HG03175 (cell line): ENCODE data around the gene HYAL1.
A peak's percentile ranks its signal among the peaks of the same experiment; 100 is the strongest.
"Not testable (repeated sequence)": the region's sequence is repeated elsewhere in the genome, so short reads cannot be mapped to it uniquely, and the experiment has no call there.

Source experiments
- ATAC-seq: cut with Tn5 transposase; IDR thresholded peaks from one replicate; pipeline ENCODE4 v1.9.1; 2021; ENCODE audit warnings: mild to moderate bottlenecking, moderate library complexity; ENCODE audit not compliant: unreplicated experiment

The HYAL1 gene

GRCh38 chr3:50263478-50264382 is 39.6 kb downstream of the HYAL1 start:
- no peak for ATAC-seq

- no peak for ATAC-seq
Measured at GRCh38 chr3:50262778-50263177, 40.6 kb downstream of the HYAL1 start.

GRCh38 chr3:50262200-50262599 is 41.2 kb downstream of the HYAL1 start:
- not testable (repeated sequence) for ATAC-seq

GRCh38 chr3:50261505-50261904 is 41.9 kb downstream of the HYAL1 start:
- ATAC-seq, result no peak

GRCh38 chr3:50260942-50261441 is 42.4 kb downstream of the HYAL1 start:
- no peak for ATAC-seq

GRCh38 chr3:50260027-50260941 is 43.1 kb downstream of the HYAL1 start:
- ATAC-seq, result peak; percentile 84

- ATAC-seq, result peak; percentile 15
Measured at GRCh38 chr3:50259432-50260026, 43.8 kb downstream of the HYAL1 start.

- no peak for ATAC-seq
Measured at GRCh38 chr3:50258979-50259378, 44.4 kb downstream of the HYAL1 start.

- ATAC-seq, result no peak
Measured at GRCh38 chr3:50258029-50258680, 45.2 kb downstream of the HYAL1 start.

- ATAC-seq, result no peak
Measured at GRCh38 chr3:50256978-50257890, 46.1 kb downstream of the HYAL1 start.

GRCh38 chr3:50255251-50255615 is 48.1 kb downstream of the HYAL1 start:
- no peak for ATAC-seq

GRCh38 chr3:50254577-50255250 is 48.7 kb downstream of the HYAL1 start:
- ATAC-seq, result no peak

GRCh38 chr3:50251220-50251619 is 52.2 kb downstream of the HYAL1 start:
- no peak for ATAC-seq

GRCh38 chr3:50250514-50250913 is 52.9 kb downstream of the HYAL1 start:
- ATAC-seq, result no peak
